ENCODE measurements around the gene TTC31.

DNA sequence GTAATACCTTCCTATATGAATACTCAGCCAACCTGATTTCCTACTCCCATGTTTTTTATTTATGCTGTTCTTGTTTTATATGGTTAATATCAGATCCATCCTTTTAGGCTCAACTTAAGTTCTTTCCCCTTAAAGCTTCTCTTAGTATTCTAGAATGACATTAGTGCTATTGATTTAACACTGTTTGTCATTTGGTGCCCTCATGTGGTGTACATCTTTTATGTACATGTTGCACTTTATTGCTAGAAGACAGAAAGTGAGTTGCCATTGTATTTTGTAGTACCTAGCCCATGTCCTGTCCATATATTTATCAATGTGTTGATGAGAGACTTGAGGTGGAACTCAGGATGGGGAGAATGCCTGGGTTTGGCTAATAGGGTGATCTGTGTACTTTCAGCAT lies 49.3 kb downstream of the TTC31 start:
- TF ChIP-seq, protein P1, sequence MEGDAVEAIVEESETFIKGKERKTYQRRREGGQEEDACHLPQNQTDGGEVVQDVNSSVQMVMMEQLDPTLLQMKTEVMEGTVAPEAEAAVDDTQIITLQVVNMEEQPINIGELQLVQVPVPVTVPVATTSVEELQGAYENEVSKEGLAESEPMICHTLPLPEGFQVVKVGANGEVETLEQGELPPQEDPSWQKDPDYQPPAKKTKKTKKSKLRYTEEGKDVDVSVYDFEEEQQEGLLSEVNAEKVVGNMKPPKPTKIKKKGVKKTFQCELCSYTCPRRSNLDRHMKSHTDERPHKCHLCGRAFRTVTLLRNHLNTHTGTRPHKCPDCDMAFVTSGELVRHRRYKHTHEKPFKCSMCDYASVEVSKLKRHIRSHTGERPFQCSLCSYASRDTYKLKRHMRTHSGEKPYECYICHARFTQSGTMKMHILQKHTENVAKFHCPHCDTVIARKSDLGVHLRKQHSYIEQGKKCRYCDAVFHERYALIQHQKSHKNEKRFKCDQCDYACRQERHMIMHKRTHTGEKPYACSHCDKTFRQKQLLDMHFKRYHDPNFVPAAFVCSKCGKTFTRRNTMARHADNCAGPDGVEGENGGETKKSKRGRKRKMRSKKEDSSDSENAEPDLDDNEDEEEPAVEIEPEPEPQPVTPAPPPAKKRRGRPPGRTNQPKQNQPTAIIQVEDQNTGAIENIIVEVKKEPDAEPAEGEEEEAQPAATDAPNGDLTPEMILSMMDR (IDR thresholded peaks at IDR 0.05; ENCODE audit: insufficient read depth, low read length, poor library complexity, severe bottlenecking) = peak; percentile 8
- TF ChIP-seq EZH2phosphoT487 (conservative IDR thresholded peaks at IDR 0.05; ENCODE audit: low read length) = no peak

Measured in SU-DHL-6 (cell line).